GM18909 (cell line): Measurements from ENCODE around the gene BIN1.

Experiments
- ATAC-seq: cut with Tn5 transposase; IDR thresholded peaks from one replicate; pipeline ENCODE4 v1.9.1; 2021; ENCODE audit warnings: mild to moderate bottlenecking; ENCODE audit not compliant: unreplicated experiment, poor library complexity

The BIN1 gene

DNA sequence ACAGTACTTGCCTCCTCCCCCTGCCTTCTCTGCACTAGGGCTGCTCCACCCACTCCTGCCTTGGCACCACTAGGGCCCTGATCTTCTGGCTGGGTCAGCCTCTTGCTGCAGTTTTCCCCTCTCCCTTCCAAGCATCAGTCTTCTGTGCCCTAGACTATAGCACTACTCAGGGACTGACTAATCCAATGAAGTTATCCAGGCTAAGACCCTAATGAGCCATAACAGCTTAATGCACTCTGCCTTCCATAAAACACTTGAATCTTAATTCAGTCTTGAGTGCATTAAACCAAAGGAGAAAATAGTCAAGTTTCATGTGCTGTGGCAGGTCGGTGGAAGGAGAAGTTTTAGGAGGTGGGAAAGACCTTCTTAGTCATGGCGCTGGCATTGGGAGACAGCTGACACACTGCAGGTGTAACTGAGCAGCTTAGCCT is 95.7 kb downstream of the BIN1 start:
- ATAC-seq, result no peak

DNA sequence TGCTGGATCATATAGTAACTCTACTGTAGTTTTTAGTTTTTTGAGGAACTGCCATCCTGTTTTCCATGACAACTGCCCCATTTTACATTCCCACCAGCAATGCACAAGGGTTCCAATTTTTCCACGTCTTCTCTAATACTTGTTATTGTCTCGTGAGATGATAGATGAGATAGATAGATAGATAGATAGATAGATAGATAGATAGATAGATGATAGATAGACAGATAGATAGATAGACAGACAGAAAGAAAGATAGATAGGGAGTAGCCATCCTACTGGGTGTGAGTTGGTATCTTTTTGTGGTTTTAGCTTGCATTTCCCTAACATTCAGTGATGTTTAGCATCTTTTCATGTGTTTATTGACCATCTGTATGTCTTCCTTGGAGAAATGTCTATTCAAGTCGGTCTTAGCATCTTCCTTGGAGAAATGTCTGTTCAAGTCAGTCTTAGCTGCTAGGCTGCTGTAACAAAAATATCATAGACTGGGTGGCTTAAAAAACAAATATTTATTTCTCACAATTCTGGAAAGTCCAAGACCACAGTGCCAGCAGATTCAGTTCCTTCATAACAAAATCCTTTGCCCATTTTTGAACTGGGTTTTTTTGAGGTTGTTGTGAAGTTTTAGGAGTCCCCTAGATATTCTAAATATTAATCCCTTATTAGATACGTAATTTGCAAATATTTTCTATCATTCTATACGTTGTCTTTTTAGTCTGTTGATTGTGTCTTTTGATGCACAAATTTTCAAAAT is 98.5 kb downstream of the BIN1 start:
- no peak for ATAC-seq

DNA sequence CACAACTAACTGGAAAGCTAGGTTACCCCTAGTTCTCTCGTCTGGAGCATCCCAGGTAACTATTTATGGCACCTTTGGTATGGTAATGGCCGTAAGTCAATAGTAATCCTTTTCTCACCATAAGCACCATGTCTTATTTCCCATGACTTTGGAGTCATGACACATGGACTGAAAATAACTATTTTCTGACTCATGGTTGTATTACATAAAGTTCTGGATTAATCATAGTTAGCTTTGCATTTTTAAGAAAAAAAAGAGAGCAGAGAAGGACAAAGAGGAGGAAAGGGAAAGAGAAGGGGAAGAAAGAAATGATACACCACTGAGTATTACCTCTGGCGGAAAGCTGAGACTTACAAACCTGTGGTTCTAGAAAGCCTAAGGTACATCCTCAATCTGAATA is 99.3 kb downstream of the BIN1 start:
- ATAC-seq, result no peak

DNA sequence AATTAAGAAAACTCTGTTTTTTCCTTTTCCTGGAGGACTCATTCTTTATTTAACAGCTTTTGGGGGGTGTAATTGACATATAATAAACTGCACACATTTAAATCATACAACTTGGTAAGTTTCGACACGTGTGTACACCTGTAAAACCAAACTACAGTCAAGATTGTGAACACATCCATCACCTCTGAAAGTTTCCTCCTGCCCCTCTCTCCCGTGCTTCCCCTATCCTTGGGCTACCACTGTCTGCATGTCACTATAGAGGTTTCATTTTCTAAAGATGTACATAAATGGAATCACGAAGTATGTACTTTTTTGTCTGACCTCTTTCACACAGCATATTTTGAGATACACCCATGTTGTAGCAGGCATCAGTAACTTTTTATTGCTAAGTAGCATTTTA is 100.0 kb downstream of the BIN1 start:
- ATAC-seq, result no peak

DNA sequence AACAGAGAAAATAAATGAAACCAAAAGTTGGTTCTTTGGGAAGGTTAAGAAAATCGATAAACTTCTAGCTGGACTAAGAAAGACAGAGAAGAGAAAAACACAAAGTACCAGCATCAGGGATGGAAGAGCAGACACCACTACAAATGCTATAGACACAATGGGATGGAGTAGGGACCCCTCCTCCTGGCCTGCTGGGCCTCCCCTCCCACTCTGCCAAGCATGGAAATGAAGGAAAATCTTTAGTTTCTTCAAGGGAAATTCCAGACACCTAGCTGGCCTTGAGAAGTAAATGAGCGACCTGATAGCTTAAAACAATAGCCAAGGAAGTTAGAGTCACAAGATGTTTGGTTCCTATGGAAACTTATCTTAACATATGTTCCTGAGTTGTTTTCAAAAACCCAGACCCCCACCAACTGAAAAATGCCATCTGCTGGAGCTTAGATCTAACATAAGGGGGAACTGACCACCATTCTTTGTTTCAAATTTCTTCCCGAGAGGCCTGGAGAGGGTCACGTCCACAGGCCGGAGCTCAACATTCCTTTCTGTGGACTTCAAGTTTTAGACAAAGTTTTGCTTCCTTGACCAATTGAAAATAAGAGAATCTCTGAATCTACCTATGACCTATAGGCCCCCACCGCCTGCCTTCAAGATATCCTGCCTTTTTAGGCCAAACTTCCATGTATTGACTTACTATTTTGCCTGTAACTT is 101.9 kb downstream of the BIN1 start:
- no peak for ATAC-seq

DNA sequence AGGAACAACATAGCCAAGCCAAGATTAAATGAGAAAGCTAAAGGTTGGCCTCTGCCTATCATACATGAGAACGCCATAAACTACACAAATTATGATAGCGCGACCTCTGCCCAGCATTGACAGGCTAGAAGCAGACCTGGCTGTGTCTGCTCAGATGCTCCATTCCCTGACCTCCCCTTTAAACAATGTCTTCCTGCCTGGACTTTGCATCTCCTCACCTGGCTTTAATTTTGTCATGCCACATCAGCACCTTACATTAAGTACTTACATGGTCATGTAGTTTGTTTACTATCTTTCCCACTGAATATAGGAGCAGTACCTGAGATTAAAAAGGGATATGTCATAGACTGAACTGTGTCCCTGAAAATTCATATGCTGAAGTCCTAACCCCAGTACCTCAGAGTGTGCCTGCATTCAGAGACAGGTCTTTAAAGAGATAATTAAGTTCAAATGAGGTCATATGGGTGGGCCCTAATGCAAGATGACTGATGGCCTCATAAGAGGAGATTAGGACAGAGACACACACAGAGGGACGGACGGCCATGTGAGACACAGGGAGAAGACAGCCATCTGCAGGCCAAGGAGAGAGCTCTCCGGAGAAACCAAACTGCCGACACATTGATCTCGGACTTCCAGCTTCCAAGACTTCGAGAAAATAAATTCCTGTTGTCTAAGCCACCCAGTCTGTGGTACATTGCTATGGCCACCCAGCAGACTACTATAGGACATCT is 103.7 kb downstream of the BIN1 start:
- ATAC-seq, result no peak

DNA sequence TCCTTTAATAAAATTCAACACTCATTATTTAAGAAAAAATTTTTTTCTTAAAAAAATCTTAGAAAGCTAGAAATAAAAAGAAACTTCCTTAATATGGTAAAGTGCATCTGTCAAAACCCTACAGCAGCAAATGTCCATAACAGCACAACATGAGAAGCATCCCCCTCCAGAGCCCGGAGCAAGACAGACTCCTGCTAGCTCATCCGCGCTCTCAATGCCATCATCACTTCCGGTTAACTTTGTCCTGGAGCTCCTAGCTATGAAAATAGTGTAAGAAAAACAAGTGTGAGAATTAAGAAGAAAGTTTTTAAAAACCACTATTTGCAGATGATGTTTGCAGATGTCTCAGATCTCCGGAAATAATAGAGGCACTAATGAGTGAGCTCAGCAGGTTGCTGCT is 105.2 kb downstream of the BIN1 start:
- ATAC-seq, result no peak

DNA sequence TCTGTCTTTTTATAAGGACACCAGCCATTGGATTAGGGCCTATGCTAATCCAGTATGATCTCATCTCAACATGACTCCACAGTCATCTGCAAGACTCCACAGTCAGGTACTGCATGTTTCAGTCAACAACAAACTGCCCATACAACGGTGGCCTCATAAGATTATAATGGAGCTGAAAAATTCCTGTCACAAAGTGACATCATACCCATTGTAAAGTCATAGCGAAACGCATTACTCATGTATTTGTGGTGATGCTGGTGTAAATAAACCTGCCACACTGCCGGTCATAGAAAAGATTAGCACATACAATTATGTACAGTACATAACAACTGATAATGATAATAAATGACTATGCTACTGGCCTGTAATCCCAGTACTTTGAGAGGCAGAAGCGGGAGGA is 106.0 kb downstream of the BIN1 start:
- ATAC-seq, result no peak

DNA sequence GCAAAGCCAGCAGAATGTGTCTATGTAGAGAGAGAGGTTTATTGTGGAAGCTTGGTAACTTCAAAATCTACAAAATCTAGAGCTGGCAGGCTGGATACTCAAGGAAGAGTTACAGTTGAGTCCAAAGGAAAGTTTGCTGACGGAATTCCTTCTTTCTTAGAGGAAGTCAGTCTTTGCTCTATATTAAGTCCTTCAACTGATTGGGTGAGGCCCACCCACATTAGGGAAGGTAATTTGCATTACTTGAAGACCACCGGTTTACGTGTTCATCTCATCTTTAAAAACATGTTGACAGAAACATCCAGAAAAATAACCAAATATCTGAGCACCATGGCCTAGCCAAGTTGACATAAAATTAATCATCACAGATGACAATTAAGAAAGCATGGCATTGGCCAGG is 106.8 kb downstream of the BIN1 start:
- ATAC-seq, result no peak

DNA sequence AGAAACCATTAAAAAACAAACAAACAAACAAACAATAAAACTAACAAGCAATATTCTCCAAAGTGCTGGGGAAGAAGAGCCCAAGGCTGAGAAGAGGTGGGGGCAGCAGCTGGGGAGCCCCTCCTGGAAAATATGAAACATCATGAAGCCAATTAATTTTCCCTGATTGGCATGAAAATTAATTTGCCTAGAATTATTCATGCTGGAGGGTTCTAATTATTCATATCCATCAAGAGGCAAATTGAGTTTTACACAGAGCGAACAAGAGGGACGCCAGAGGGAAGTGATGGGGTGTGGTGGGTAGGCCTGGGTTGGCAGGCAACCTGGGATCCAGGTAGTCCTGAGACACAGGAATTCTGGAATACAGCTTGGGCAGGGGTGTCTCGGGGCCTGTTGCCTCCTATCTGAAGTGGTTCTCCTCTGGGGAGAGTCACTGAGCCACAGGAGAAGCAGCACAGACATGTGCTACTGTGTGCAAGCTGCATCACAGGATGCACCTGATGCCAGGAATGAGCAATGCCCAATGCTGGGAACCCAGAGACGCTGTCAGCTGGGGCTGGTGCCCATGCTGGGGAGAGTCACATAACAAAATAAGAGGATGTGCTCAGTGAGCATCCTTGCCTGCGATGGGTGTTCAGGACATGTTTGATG is 107.7 kb downstream of the BIN1 start:
- no peak for ATAC-seq

DNA sequence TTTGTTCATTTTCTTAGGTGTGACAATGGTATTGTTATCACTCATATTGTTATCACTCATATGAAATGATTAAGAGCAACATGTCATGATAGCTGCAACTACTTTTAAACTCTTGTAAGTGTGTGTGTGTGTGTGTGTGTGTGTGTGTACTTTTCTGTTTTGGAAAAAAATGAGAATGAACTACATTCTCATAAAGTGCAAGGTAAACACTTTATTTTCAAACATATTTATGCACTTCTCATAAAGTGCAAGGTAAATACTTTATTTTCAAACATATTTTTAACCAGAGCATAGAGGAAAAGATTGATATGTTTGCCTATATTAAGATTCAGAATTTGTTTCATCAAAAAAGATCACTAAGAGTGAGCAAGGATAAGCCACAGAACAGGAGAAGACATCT is 108.5 kb downstream of the BIN1 start:
- no peak for ATAC-seq
